HepG2 (cell line): ENCODE results near the gene NDUFB10. TPM values are rescaled to one million over a fixed set of nuclear protein-coding genes. Genes with fewer than 3 reads are reported as not detected.

Source experiments
- ARHGAP35 ChIP-seq: sonication (generic); formaldehyde crosslinking; IDR thresholded peaks from 2 replicates; pipeline ENCODE4 v1.9.0; 2022; ENCODE audit warnings: mild to moderate bottlenecking, inconsistent platforms, moderate library complexity, missing genetic modification reagents, borderline replicate concordance
- E2F5 ChIP-seq: sonication (generic); formaldehyde crosslinking; conservative IDR thresholded peaks from 2 replicates; pipeline ENCODE4 v1.4.0; 2020; ENCODE audit warnings: missing genetic modification reagents
- FIP1L1 ChIP-seq: fragments of 200-400 bp; formaldehyde crosslinking; IDR thresholded peaks from 2 replicates; pipeline ENCODE4 v1.6.1; 2018; ENCODE audit warnings: low read depth, mild to moderate bottlenecking, low read length, moderate library complexity, borderline replicate concordance; ENCODE audit not compliant: insufficient read depth
- NFIB ChIP-seq: sonication (generic); formaldehyde crosslinking; IDR thresholded peaks from 2 replicates; pipeline ENCODE4 v1.9.0; 2021; ENCODE audit warnings: missing genetic modification reagents, mild to moderate bottlenecking, borderline replicate concordance
- RBFOX2 ChIP-seq: fragments of 200-400 bp; formaldehyde crosslinking; IDR thresholded peaks from 2 replicates; pipeline ENCODE4 v1.6.1; 2017; ENCODE audit warnings: low read depth, mild to moderate bottlenecking, low read length
- TOPORS ChIP-seq: sonication (generic); formaldehyde crosslinking; IDR thresholded peaks from 2 replicates; pipeline ENCODE4 v1.8.0; 2023; ENCODE audit warnings: mild to moderate bottlenecking, missing genetic modification reagents
- YEATS2 ChIP-seq: sonication (generic); formaldehyde crosslinking; IDR thresholded peaks from 2 replicates; pipeline ENCODE4 v1.4.0; 2020; ENCODE audit warnings: missing genetic modification reagents, borderline replicate concordance
- ZBTB33 ChIP-seq: sonication (generic); formaldehyde crosslinking; IDR thresholded peaks from 2 replicates; pipeline ENCODE4 v1.4.0; 2020; ENCODE audit warnings: missing genetic modification reagents
- ZNF205 ChIP-seq: IDR thresholded peaks from 2 replicates; pipeline ENCODE4 v1.6.1; 2018; ENCODE audit warnings: missing biosample characterization, missing genetic modification reagents
- ZNF451 ChIP-seq: sonication (generic); formaldehyde crosslinking; IDR thresholded peaks from 2 replicates; pipeline ENCODE4 v1.5.0; 2020; ENCODE audit warnings: mild to moderate bottlenecking, missing genetic modification reagents
- ZNF501 ChIP-seq: sonication (generic); formaldehyde crosslinking; IDR thresholded peaks from 2 replicates; pipeline ENCODE4 v1.5.1; 2020; ENCODE audit warnings: mild to moderate bottlenecking, moderate library complexity, missing genetic modification reagents
- ZNF512 ChIP-seq: sonication (generic); formaldehyde crosslinking; IDR thresholded peaks from 2 replicates; pipeline ENCODE4 v1.4.0; 2020; ENCODE audit warnings: mild to moderate bottlenecking, missing genetic modification reagents
- ZNF512B ChIP-seq: sonication (generic); formaldehyde crosslinking; IDR thresholded peaks from 2 replicates; pipeline ENCODE4 v1.5.1; 2020; ENCODE audit warnings: missing genetic modification reagents, mild to moderate bottlenecking, borderline replicate concordance
- ZNF589 ChIP-seq: sonication (generic); formaldehyde crosslinking; conservative IDR thresholded peaks from 2 replicates; pipeline ENCODE4 v1.8.0; 2022; ENCODE audit warnings: mild to moderate bottlenecking, moderate library complexity, missing genetic modification reagents
- ZSCAN20 ChIP-seq: sonication (generic); formaldehyde crosslinking; IDR thresholded peaks from 2 replicates; pipeline ENCODE4 v1.4.0; 2020; ENCODE audit warnings: missing genetic modification reagents, mild to moderate bottlenecking, borderline replicate concordance
- polyA plus RNA-seq, 8 experiments: library from polyadenylated mRNA; depleted of rRNA in 3 of 8; stranded (reverse) in 7 of 8; unstranded in 1 of 8; fragments of >200 nt; fragmentation: Illumina TruSeq in 4 of 8; extraction: Trizol in 4 of 8; gene quantifications; 2 replicates each; pipeline versions ENCODE4 v1.2.1 to v1.2.3, GENCODE V29; 2011 to 2016; ENCODE audit warnings: low read depth in 4 of 8, missing spikeins in 1 of 8, mixed read lengths in 1 of 8; ENCODE audit not compliant: insufficient read depth in 1 of 8
- total RNA-seq, 5 experiments: library from RNA; depleted of rRNA; stranded (reverse); fragments of >200 nt; fragmentation: Illumina TruSeq; extraction: Trizol; gene quantifications; 2 replicates each; pipeline ENCODE4 v1.2.3, GENCODE V29; 2016; ENCODE audit warnings: low read depth in 1 of 5

NDUFB10 gene
- total and polyA plus RNA-seq, 2 of the 13 experiments (the other 11 are each of a cell fraction or from before 2014, with no cell fraction given) = 68.6 to 157 TPM

GRCh38 chr16:1960665-1961630 lies 1.6 kb downstream of the NDUFB10 start (continued):
- TF ChIP-seq ZNF512B (CRISPR knock-in tag) (0 out of 2 replicates have a peak, but pooled peaks have one; percentile 18), ZNF512 (CRISPR knock-in tag) (no peak), ZSCAN20 (0 out of 2 replicates have a peak, but pooled peaks have one; percentile 2), ZNF205 (no peak), TOPORS (CRISPR knock-in tag) (0 out of 2 replicates have a peak, but pooled peaks have one; percentile 10), ZNF501 (no peak), ZBTB33 (peak; percentile 15; the same call in 1 of the 2 replicates), ZNF451 (CRISPR knock-in tag) (no peak), ARHGAP35 (CRISPR knock-in tag) (no peak), FIP1L1 (0 out of 2 replicates have a peak, but pooled peaks have one; percentile 38), YEATS2 (CRISPR knock-in tag) (0 out of 2 replicates have a peak, but pooled peaks have one; percentile 6), E2F5 (CRISPR knock-in tag) (no peak), ZNF589 (CRISPR knock-in tag) (0 out of 2 replicates have a peak, but pooled peaks have one; percentile 22), RBFOX2 (peak; percentile 57; the same call in 1 of the 2 replicates), NFIB (CRISPR knock-in tag) (0 out of 2 replicates have a peak, but pooled peaks have one; percentile 16)
